ENCODE data around the gene AK2. TPM values are rescaled to one million over a fixed set of nuclear protein-coding genes. Genes with fewer than 3 reads are reported as not detected.
"Not testable (repeated sequence)": the region's sequence is repeated elsewhere in the genome, so short reads cannot be mapped to it uniquely, and the experiment has no call there.

The AK2 gene
- total RNA-seq, 1 donor from 2014 or later: 134 TPM

DNA sequence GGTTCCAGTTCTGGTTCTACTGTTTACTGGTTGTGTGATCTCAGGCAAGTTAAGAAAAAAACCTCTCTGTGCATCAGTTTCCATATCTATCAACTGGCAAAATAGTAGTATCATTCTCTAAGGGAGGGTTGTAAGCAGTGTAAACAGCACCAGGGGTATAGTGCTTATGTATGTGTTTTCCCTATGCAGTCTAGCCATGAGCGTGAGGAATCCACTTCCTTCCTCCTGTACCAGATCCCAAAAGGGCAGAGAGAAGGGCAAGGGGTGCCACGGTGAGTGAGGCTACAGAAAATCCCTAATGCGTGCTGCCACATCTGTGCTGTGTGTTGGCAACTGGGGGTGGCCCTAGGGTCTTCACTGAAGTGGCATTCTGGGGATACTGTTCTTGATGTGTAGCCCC is 53.7 kb downstream of the AK2 start:
- H3K36me3 Mint-ChIP-seq (ENCODE audit: low read depth): no peaks in the 10 kb centered on the region
- no peaks in the 10 kb centered on the region for H3K9me3 Mint-ChIP-seq
- no peak overlapping the region for H3K4me3 Mint-ChIP-seq
- no peak for TF ChIP-seq CTCF (conservative IDR thresholded peaks at IDR 0.05)
- H3K4me1 Mint-ChIP-seq: peaks cover 7% of the 10 kb centered on the region
- no peak for DNase-seq (ENCODE audit: low read depth, low spot score)
- H3K27me3 Mint-ChIP-seq (ENCODE audit: low read depth): peaks cover 3% of the 10 kb centered on the region
- H3K27ac Mint-ChIP-seq (ENCODE audit: unreplicated experiment): no peak overlapping the region

DNA sequence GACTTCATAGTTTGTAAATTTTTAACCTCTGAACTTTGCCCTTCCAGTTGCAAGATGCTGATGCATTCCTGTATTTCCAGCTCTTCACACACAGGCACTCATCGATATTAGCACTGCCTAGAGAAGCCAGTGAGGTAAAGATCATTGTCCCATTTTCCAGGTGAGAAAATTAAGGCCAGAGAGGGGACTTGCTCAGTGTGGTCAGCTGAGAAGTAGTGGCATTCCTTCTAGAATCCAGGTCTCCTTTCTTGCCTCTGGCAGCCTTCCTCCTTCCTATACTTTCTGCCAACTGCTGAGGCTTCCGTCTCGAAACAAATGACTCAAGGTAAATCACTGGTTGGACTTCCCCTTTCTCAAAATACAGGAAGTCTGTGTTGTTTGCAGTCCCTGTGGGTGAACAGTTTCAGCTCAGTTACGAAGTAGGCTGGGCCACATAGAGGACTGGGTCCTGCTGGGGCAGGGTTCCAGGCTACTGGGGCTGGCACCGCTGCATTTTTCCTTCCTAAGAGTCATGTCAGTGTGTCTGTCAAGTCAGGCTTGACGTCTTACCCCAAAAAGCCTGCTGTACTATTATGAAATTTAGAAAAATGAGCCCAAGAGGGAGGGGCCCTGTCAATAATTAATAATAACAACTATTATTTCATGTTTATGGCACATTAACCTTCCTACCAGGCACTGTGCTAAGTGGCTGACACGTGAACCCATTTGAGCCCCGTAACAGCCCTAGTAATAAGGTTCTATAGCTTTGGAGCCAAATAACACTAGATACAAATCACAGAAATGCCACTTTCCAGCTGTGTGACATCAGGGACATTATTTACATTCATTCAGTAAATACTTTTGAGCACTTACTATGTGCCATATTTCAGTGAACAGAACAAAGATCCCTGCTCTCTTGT is 55.4 kb downstream of the AK2 start:
- peaks cover 3% of the 10 kb centered on the region for H3K27me3 Mint-ChIP-seq (ENCODE audit: low read depth)
- no peak for TF ChIP-seq CTCF (conservative IDR thresholded peaks at IDR 0.05)
- no peak for DNase-seq (ENCODE audit: low read depth, low spot score)
- no peak overlapping the region for H3K27ac Mint-ChIP-seq (ENCODE audit: unreplicated experiment)
- H3K9me3 Mint-ChIP-seq: peaks cover 2% of the 10 kb centered on the region
- peaks cover 7% of the 10 kb centered on the region for H3K4me1 Mint-ChIP-seq
- no peaks in the 10 kb centered on the region for H3K36me3 Mint-ChIP-seq (ENCODE audit: low read depth)
- H3K4me3 Mint-ChIP-seq: no peak overlapping the region

GRCh38 chr1:32980080-32980479 is 56.6 kb downstream of the AK2 start:
- Mint-ChIP-seq H3K27ac (ENCODE audit: unreplicated experiment) (no peak overlapping the region), H3K27me3 (ENCODE audit: low read depth) (peaks cover 6% of the 10 kb centered on the region), H3K9me3 (peaks cover 2% of the 10 kb centered on the region), H3K36me3 (ENCODE audit: low read depth) (no peaks in the 10 kb centered on the region), H3K4me3 (no peak overlapping the region), H3K4me1 (peaks cover 7% of the 10 kb centered on the region)
- DNase-seq (ENCODE audit: low read depth, low spot score): no peak
- TF ChIP-seq CTCF (conservative IDR thresholded peaks at IDR 0.05): no peak

DNA sequence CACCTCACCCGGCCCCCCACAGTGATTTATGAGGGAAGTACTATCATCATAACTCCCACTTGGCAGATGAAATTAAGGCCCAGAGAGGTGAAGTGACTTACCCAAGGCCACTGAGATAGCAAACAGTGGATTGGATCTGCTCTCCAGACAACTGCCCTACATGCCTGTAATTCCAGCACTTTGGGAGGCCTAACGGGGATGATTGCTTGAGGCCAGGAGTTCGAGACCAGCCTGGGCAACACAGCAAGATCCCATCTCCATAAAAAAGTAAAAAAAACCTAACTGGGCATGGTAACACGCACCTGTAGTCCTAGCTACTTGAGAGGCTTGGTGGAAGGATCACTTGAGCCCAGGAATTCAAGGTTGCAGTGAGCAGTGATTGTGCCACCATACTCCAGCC is 57.8 kb downstream of the AK2 start:
- no peaks in the 10 kb centered on the region for H3K36me3 Mint-ChIP-seq (ENCODE audit: low read depth)
- no peaks in the 10 kb centered on the region for H3K4me1 Mint-ChIP-seq
- H3K27me3 Mint-ChIP-seq (ENCODE audit: low read depth): peaks cover 6% of the 10 kb centered on the region
- H3K4me3 Mint-ChIP-seq: no peak overlapping the region
- DNase-seq (ENCODE audit: low read depth, low spot score): no peak
- H3K27ac Mint-ChIP-seq (ENCODE audit: unreplicated experiment): no peak overlapping the region
- H3K9me3 Mint-ChIP-seq: peaks cover 2% of the 10 kb centered on the region
- no peak for TF ChIP-seq CTCF (conservative IDR thresholded peaks at IDR 0.05)

- Mint-ChIP-seq H3K27ac (ENCODE audit: unreplicated experiment) (no peak overlapping the region), H3K4me1 (peaks cover 2% of the 10 kb centered on the region), H3K27me3 (ENCODE audit: low read depth) (peaks cover 8% of the 10 kb centered on the region), H3K9me3 (peaks cover 2% of the 10 kb centered on the region), H3K4me3 (no peak overlapping the region), H3K36me3 (ENCODE audit: low read depth) (no peaks in the 10 kb centered on the region)
- no peak for TF ChIP-seq CTCF (conservative IDR thresholded peaks at IDR 0.05)
- DNase-seq (ENCODE audit: low read depth, low spot score): no peak
Observed at GRCh38 chr1:32977546-32978087, 59.1 kb downstream of the AK2 start.

DNA sequence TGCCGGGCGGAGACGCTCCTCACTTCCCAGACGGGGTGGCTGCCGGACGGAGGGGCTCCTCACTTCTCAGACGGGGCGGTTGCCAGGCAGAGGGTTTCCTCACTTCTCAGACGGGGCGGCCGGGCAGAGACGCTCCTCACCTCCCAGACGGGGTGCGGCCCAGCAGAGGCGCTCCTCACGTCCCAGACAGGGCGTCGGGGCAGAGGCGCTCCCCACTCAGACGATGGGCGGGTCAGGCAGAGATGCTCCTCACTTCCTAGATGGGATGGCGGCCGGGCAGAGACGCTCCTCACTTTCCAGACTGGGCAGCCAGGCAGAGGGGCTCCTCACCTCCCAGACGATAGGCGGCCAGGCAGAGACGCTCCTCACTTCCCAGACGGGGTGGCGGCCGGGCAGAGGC is 61.6 kb downstream of the AK2 start:
- peaks cover 27% of the 10 kb centered on the region for H3K27me3 Mint-ChIP-seq (ENCODE audit: low read depth)
- not testable (repeated sequence) for H3K9me3 Mint-ChIP-seq; H3K36me3 Mint-ChIP-seq (ENCODE audit: low read depth); DNase-seq (ENCODE audit: low read depth, low spot score); H3K27ac Mint-ChIP-seq (ENCODE audit: unreplicated experiment); H3K4me1 Mint-ChIP-seq; H3K4me3 Mint-ChIP-seq

DNA sequence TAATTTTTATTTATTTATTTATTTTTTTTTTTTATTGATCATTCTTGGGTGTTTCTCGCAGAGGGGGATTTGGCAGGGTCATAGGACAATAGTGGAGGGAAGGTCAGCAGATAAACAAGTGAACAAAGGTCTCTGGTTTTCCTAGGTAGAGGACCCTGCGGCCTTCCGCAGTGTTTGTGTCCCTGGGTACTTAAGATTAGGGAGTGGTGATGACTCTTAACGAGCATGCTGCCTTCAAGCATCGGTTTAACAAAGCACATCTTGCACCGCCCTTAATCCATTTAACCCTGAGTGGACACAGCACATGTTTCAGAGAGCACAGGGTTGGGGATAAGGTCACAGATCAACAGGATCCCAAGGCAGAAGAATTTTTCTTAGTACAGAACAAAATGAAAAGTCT is 63.2 kb downstream of the AK2 start:
- peaks cover 39% of the 10 kb centered on the region for H3K27me3 Mint-ChIP-seq (ENCODE audit: low read depth)
- not testable (repeated sequence) for H3K4me1 Mint-ChIP-seq; DNase-seq (ENCODE audit: low read depth, low spot score); H3K4me3 Mint-ChIP-seq; H3K36me3 Mint-ChIP-seq (ENCODE audit: low read depth); H3K9me3 Mint-ChIP-seq; H3K27ac Mint-ChIP-seq (ENCODE audit: unreplicated experiment)

All from neural crest cell (in vitro differentiated cells).